ENCODE data around the gene PFDN4. TPM values are rescaled to one million over a fixed set of nuclear protein-coding genes. Genes with fewer than 3 reads are reported as not detected.
A peak's percentile ranks its signal among the peaks of the same experiment; 100 is the strongest.

The PFDN4 gene
- total and polyA plus RNA-seq, 4 experiments from 2014 or later, result 15.2 to 70.7 (median 30.2) TPM

DNA sequence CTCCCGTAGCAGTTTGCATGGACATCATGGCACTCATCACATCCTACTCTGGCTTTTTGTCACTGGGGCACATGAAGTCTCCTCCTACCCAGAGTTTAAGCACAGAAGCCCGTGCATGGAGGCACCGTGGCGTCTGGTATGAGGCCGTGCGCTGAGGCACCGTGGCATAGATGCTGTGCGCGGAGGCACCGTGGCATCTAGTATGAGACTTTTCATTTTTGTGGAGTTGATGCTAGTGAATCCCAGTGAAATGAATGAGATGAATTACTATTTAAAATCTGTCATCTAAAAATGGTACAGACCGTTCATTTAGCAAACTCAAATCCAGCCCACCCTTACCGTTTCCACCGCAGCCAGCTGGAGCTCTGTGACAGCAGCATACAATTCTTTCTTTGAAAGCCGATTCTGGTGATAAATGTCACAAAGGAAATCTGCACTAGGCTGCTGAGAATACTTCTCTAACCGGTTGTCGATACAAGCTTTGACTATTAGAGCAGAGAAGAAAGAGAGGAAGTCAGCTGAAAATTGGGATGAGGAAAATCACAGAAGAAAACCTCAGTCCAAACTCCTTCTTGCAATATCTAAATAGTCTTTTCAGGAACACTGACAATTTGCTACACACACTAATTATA lies 45.4 kb upstream of the PFDN4 start:
- intact Hi-C loops (cut with micrococcal nuclease), result no loop called here
- Mint-ChIP-seq H3K36me3 (no peaks in the 10 kb centered on the region), H3K9me3 (peaks cover 0 to 2% (median 0%) of the 10 kb centered on the region in 8 donors), H3K4me1 (peaks cover 0 to 3% (median 0%) of the 10 kb centered on the region in 4 donors), H3K4me3 (no peak overlapping the region), H3K27ac (no peak overlapping the region), H3K27me3 (peaks cover 18 to 20% of the 10 kb centered on the region in 2 donors)
- POLR2A ChIA-PET (ENCODE audit: partially characterized antibody), result no interaction called here
- Histone ChIP-seq H3K36me3 (ENCODE audit: insufficient read depth, low read length) (no peaks in the 10 kb centered on the region), H3K4me1 (ENCODE audit: insufficient read depth, low read length) (no peaks in the 10 kb centered on the region), H3K9me3 (ENCODE audit: control insufficient read depth in 1 of 2, low read length in 2 of 2) (no peaks in the 10 kb centered on the region), H3K27me3 (ENCODE audit: insufficient read depth, low read length) (peaks cover 5% of the 10 kb centered on the region), H3K4me3 (ENCODE audit: low read length in 2 of 2) (no peak overlapping the region), H3K27ac (ENCODE audit: low read depth, low read length) (no peak overlapping the region)
- no peak for DNase-seq
- CTCF ChIA-PET (ENCODE audit: partially characterized antibody), result no interaction called here

DNA sequence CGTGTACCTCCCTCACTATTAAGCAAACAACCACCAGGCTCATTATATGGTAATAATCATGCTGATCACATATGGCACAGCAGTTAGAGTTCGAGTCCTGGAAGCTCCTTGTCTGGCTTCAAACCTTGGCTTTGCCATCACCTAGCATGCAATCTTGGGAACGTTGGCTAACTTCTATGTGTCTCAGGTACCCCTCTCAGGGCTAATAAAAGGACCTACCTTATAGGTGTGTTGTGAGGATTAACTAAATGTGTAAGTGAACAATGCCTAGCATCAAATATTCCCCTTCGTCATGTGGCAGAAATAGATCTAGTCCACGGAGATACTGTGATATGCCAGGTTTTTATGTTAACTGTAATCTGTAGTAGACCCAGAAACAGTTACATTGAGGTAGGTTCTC lies 44.5 kb upstream of the PFDN4 start:
- no peak for DNase-seq
- ChIA-PET POLR2A (ENCODE audit: partially characterized antibody) (no interaction called here), CTCF (ENCODE audit: partially characterized antibody) (no interaction called here)
- H3K9me3 ChIP-seq (ENCODE audit: control insufficient read depth in 1 of 2, low read length in 2 of 2), result no peaks in the 10 kb centered on the region
- Mint-ChIP-seq H3K27ac (no peak overlapping the region), H3K9me3 (peaks cover 0 to 2% (median 0%) of the 10 kb centered on the region in 8 donors), H3K4me1 (peaks cover 0 to 4% (median 0%) of the 10 kb centered on the region in 4 donors), H3K4me3 (no peak overlapping the region), H3K36me3 (no peaks in the 10 kb centered on the region), H3K27me3 (peaks cover 24 to 25% of the 10 kb centered on the region in 2 donors)
- H3K27me3 ChIP-seq (ENCODE audit: insufficient read depth, low read length), result peaks cover 5% of the 10 kb centered on the region
- no peak overlapping the region for H3K4me3 ChIP-seq (ENCODE audit: low read length in 2 of 2)
- intact Hi-C loops (cut with micrococcal nuclease), result no loop called here
- no peaks in the 10 kb centered on the region for H3K4me1 ChIP-seq (ENCODE audit: insufficient read depth, low read length)
- no peaks in the 10 kb centered on the region for H3K36me3 ChIP-seq (ENCODE audit: insufficient read depth, low read length)
- H3K27ac ChIP-seq (ENCODE audit: low read depth, low read length), result no peak overlapping the region

DNA sequence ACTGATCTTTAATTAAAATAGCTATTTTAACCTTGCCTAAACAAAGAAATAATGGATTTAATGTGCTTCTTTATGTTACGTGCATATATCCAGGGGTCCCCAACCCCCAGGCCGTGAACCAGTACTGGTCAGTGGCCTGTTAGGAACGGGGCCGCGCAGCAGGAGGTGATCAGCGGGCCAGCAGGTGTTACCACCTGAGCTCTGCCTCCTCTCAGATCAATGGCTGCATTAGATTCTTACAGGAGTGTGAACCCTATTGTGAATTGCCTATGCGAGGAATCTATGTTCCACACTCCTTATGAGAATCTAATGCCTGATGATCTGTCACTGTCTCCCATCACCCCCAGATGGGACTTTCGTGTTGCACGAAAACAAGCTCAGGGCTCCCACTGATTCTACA lies 42.9 kb upstream of the PFDN4 start:
- H3K27ac ChIP-seq (ENCODE audit: low read depth, low read length), result no peak overlapping the region
- H3K9me3 ChIP-seq (ENCODE audit: control insufficient read depth in 1 of 2, low read length in 2 of 2), result no peaks in the 10 kb centered on the region
- H3K4me1 Mint-ChIP-seq, result peaks cover 0 to 4% (median 0%) of the 10 kb centered on the region in 4 donors
- H3K27me3 ChIP-seq (ENCODE audit: insufficient read depth, low read length), result peaks cover 12% of the 10 kb centered on the region
- CTCF ChIA-PET (ENCODE audit: partially characterized antibody), result no interaction called here
- H3K36me3 Mint-ChIP-seq, result no peaks in the 10 kb centered on the region
- no peak overlapping the region for H3K27ac Mint-ChIP-seq
- H3K9me3 Mint-ChIP-seq, result peaks cover 0 to 8% (median 0%) of the 10 kb centered on the region in 8 donors
- H3K36me3 ChIP-seq (ENCODE audit: insufficient read depth, low read length), result no peaks in the 10 kb centered on the region
- peaks cover 28 to 35% of the 10 kb centered on the region in 2 donors for H3K27me3 Mint-ChIP-seq
- H3K4me3 Mint-ChIP-seq, result no peak overlapping the region
- H3K4me1 ChIP-seq (ENCODE audit: insufficient read depth, low read length), result no peaks in the 10 kb centered on the region
- POLR2A ChIA-PET (ENCODE audit: partially characterized antibody), result no interaction called here
- intact Hi-C loops (cut with micrococcal nuclease), result no loop called here
- H3K4me3 ChIP-seq (ENCODE audit: low read length in 2 of 2), result no peak overlapping the region
- no peak for DNase-seq

DNA sequence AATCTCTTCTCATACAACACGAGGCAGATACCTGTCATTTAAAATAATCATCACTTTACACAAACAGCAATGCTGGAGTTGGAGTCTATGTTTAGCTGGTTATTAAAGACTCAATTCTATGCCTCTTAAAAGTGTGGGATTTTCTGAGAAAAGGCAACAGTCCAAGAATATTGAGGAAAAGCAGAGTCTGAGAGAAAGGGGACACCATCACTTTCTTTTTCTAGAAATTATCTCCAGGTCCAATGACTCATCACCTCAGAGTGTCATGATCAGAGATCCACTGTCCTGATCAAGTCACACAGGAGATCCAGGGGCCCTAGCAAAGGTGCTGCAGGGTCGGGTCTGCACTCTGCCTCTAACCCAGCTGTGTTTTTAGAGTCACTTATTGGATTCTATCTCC lies 42.1 kb upstream of the PFDN4 start:
- Mint-ChIP-seq H3K36me3 (no peaks in the 10 kb centered on the region), H3K9me3 (peaks cover 0 to 8% (median 0%) of the 10 kb centered on the region in 8 donors), H3K27ac (no peak overlapping the region), H3K27me3 (peaks cover 30 to 38% of the 10 kb centered on the region in 2 donors), H3K4me1 (peaks cover 0 to 4% (median 0%) of the 10 kb centered on the region in 4 donors), H3K4me3 (no peak overlapping the region)
- Histone ChIP-seq H3K4me3 (ENCODE audit: low read length in 2 of 2) (no peak overlapping the region), H3K9me3 (ENCODE audit: control insufficient read depth in 1 of 2, low read length in 2 of 2) (no peaks in the 10 kb centered on the region), H3K4me1 (ENCODE audit: insufficient read depth, low read length) (no peaks in the 10 kb centered on the region), H3K27me3 (ENCODE audit: insufficient read depth, low read length) (peaks cover 17% of the 10 kb centered on the region), H3K27ac (ENCODE audit: low read depth, low read length) (no peak overlapping the region), H3K36me3 (ENCODE audit: insufficient read depth, low read length) (no peaks in the 10 kb centered on the region)
- ChIA-PET CTCF (ENCODE audit: partially characterized antibody) (no interaction called here), POLR2A (ENCODE audit: partially characterized antibody) (no interaction called here)
- DNase-seq, result no peak
- intact Hi-C loops (cut with micrococcal nuclease), result no loop called here

DNA sequence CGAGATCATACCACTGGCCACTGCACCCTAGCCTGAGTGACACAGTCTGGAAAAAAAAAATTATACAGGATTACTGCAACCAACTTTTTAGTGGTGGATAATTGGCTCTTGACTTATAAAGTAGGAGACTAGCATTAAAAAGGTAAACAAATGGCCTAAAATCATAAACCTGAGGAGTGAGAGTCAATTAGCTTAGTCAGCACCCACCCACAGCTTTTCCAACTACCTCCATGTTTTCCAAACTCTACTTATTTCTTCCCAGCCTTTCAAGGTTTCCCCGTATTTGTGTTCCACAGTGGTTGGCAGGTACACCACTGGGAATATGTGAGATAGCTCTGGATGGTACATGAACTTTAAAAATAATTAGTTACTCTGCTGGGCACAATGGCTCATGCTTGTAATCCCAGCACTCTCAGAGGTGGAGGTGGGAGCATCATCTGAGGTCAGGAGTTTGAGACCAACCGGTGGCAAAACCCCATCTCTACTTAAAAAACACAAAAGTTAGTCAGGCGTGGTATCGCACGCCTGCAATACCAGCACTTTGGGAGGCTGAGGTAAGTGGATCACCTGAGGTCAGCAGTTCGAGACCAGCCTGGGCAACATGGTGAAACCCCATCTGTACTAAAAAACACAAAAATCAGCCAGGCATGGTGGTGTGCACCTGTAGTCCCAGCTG lies 40.8 kb upstream of the PFDN4 start:
- H3K27ac Mint-ChIP-seq, result peak overlapping the region in 1 of 7 donors; percentile 48
- Histone ChIP-seq H3K9me3 (ENCODE audit: control insufficient read depth in 1 of 2, low read length in 2 of 2) (no peaks in the 10 kb centered on the region), H3K4me1 (ENCODE audit: insufficient read depth, low read length) (no peaks in the 10 kb centered on the region), H3K4me3 (ENCODE audit: low read length in 2 of 2) (no peak overlapping the region), H3K27ac (ENCODE audit: low read depth, low read length) (no peak overlapping the region), H3K36me3 (ENCODE audit: insufficient read depth, low read length) (no peaks in the 10 kb centered on the region), H3K27me3 (ENCODE audit: insufficient read depth, low read length) (peaks cover 29% of the 10 kb centered on the region)
- no peaks in the 10 kb centered on the region for H3K36me3 Mint-ChIP-seq
- DNase-seq, result no peak
- peaks cover 0 to 2% (median 0%) of the 10 kb centered on the region in 4 donors for H3K4me1 Mint-ChIP-seq
- peaks cover 0 to 8% (median 0%) of the 10 kb centered on the region in 8 donors for H3K9me3 Mint-ChIP-seq
- CTCF ChIA-PET (ENCODE audit: partially characterized antibody), result no interaction called here
- POLR2A ChIA-PET (ENCODE audit: partially characterized antibody), result no interaction called here
- H3K4me3 Mint-ChIP-seq, result no peak overlapping the region
- peaks cover 34 to 51% of the 10 kb centered on the region in 2 donors for H3K27me3 Mint-ChIP-seq
- intact Hi-C loops (cut with micrococcal nuclease), result no loop called here

DNA sequence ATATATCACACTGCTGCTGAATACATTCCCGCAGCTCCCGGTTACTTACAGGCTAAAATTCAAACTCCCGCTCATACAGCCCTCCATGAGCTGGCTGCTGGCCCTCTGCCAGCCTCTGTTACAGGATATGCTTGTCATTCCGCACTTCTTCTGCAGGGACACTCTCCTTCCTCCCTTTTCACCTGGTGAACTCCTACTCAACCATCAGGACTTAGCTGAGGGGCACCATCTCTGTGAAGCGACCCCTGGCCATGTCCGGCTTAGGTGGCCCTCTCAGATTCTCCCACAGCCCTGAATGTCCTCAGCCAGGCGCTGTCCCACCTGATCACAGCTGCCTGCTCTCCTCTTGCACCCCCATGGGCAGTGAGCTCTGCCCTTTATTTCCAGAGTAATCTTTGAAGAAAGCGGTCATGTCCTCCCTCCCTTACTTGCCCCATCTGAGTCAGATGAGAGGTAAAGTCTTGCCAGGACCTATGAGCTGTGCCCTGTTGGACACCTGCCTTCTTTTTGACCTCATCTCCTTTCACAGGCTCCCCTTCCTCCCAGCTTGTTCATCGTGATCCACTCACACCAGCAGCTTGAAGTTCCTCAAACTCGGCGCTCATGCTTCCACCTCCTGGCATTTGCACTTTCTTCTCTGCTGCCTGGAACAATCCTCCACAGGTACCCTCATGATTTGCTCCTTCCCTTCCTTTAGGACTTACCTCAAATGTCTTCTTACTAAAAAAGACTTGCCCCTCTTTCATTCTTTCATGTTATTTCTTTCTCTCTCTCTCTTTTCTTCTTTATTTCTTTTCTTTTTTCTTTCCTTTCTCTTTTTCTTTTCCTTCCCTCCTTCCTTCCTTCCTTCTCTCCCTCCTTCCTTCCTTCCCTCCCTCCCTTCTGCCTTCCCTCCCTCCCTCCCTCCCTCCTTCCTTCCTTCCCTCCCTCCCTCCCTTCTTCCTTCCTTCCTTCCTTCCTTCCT lies 39.7 kb upstream of the PFDN4 start:
- Histone ChIP-seq H3K27me3 (ENCODE audit: insufficient read depth, low read length) (peaks cover 32% of the 10 kb centered on the region), H3K9me3 (ENCODE audit: control insufficient read depth in 1 of 2, low read length in 2 of 2) (no peaks in the 10 kb centered on the region), H3K36me3 (ENCODE audit: insufficient read depth, low read length) (no peaks in the 10 kb centered on the region), H3K27ac (ENCODE audit: low read depth, low read length) (no peak overlapping the region), H3K4me3 (ENCODE audit: low read length in 2 of 2) (no peak overlapping the region), H3K4me1 (ENCODE audit: insufficient read depth, low read length) (peaks cover 5% of the 10 kb centered on the region)
- POLR2A ChIA-PET (ENCODE audit: partially characterized antibody), result no interaction called here
- Mint-ChIP-seq H3K4me3 (no peak overlapping the region), H3K9me3 (peaks cover 0 to 8% (median 0%) of the 10 kb centered on the region in 8 donors), H3K27ac (no peak overlapping the region), H3K4me1 (peaks cover 0 to 10% (median 7%) of the 10 kb centered on the region in 4 donors), H3K36me3 (no peaks in the 10 kb centered on the region), H3K27me3 (peaks cover 43 to 57% of the 10 kb centered on the region in 2 donors)
- intact Hi-C loops (cut with micrococcal nuclease), result no loop called here
- CTCF ChIA-PET (ENCODE audit: partially characterized antibody), result interaction anchor here (1.0 kb wide), 1 partner anchor 32 kb away, joined by 4 read pairs; no protein-coding TSS in a partner anchor
- no peak for DNase-seq

Measured in CD4-positive, alpha-beta memory T cell (primary cell).